Neural progenitor cell (in vitro differentiated cells): ENCODE results near the gene DSCAML1. TPM values are rescaled to one million over a fixed set of nuclear protein-coding genes. Genes with fewer than 3 reads are reported as not detected.

Experiments used
- DNase-seq: peaks from one replicate; pipeline ENCODE4 v3.0.0-alpha.2; 2016; ENCODE audit warnings: low spot score
- H2AFZ ChIP-seq: fragments of 200-600 bp; sonication (generic); replicated peaks from 2 replicates; pipeline ENCODE4 v1.6.1; 2016; ENCODE audit warnings: antibody characterized with exemption
- H3F3A ChIP-seq: fragments of 200-600 bp; sonication (generic); 2 replicates; pipeline ENCODE4 v1.6.1; 2016; ENCODE audit warnings: antibody characterized with exemption, low read depth
- H3K27ac ChIP-seq: fragments of 200-600 bp; sonication (generic); 2 replicates; pipeline ENCODE4 v1.5.1; 2016; ENCODE audit warnings: mild to moderate bottlenecking
- H3K27me3 ChIP-seq: fragments of 200-600 bp; sonication (generic); 2 replicates; pipeline ENCODE4 v1.6.1; 2016; ENCODE audit warnings: mild to moderate bottlenecking, moderate library complexity
- H3K36me3 ChIP-seq: fragments of 200-600 bp; sonication (generic); 2 replicates; pipeline ENCODE4 v1.5.1; 2016
- H3K4me1 ChIP-seq: fragments of 200-600 bp; sonication (generic); 2 replicates; pipeline ENCODE4 v1.6.1; 2016; ENCODE audit warnings: mixed run types
- H3K4me2 ChIP-seq: fragments of 200-600 bp; sonication (generic); 2 replicates; pipeline ENCODE4 v1.6.1; 2016
- H3K4me3 ChIP-seq: fragments of 200-600 bp; sonication (generic); 2 replicates; pipeline ENCODE4 v1.5.1; 2016
- H3K79me2 ChIP-seq: fragments of 200-600 bp; sonication (generic); 2 replicates; pipeline ENCODE4 v1.6.1; 2016; ENCODE audit warnings: low read depth
- H3K9ac ChIP-seq: fragments of 200-600 bp; sonication (generic); 2 replicates; pipeline ENCODE4 v1.6.1; 2016
- H3K9me3 ChIP-seq: fragments of 200-600 bp; sonication (generic); 2 replicates; pipeline ENCODE4 v1.5.1; 2016; ENCODE audit warnings: low read depth
- H4K20me1 ChIP-seq: fragments of 200-600 bp; sonication (generic); 2 replicates; pipeline ENCODE4 v1.6.1; 2016; ENCODE audit warnings: low read depth
- H3K27ac Mint-ChIP-seq: 3 replicates; pipeline ENCODE4 v1.8.0; 2021; ENCODE audit warnings: mixed read lengths
- H3K27me3 Mint-ChIP-seq: 2 replicates; pipeline ENCODE4 v1.8.0; 2022; ENCODE audit warnings: low read depth, mild to moderate bottlenecking, inconsistent platforms, moderate library complexity, mixed read lengths; ENCODE audit not compliant: insufficient read depth
- H3K36me3 Mint-ChIP-seq: 3 replicates; pipeline ENCODE4 v1.8.0; 2021; ENCODE audit warnings: mixed read lengths
- H3K4me1 Mint-ChIP-seq: 3 replicates; pipeline ENCODE4 v1.8.0; 2021; ENCODE audit warnings: mixed read lengths
- H3K4me3 Mint-ChIP-seq: 3 replicates; pipeline ENCODE4 v1.8.0; 2021; ENCODE audit warnings: mild to moderate bottlenecking, moderate library complexity, mixed read lengths
- H3K9me3 Mint-ChIP-seq: 3 replicates; pipeline ENCODE4 v1.8.0; 2020; ENCODE audit warnings: mixed read lengths
- CTCF ChIP-seq: fragments of 200-600 bp; sonication (generic); IDR thresholded peaks from 2 replicates; pipeline ENCODE4 v1.5.1; 2017; ENCODE audit warnings: antibody characterized with exemption, mild to moderate bottlenecking
- EZH2 ChIP-seq: fragments of 200-600 bp; sonication (generic); IDR thresholded peaks from 2 replicates; pipeline ENCODE4 v1.6.1; 2017; ENCODE audit warnings: antibody characterized with exemption, mild to moderate bottlenecking, moderate library complexity
- EZH2phosphoT487 ChIP-seq: fragments of 200-600 bp; sonication (generic); IDR thresholded peaks from 2 replicates; pipeline ENCODE4 v1.6.1; 2017; ENCODE audit warnings: antibody characterized with exemption
- total RNA-seq: library from RNA; depleted of rRNA; stranded (reverse); fragments of >200 nt; gene quantifications from 2 replicates; pipeline ENCODE4 v1.2.3, GENCODE V29; 2015; ENCODE audit warnings: low replicate concordance

Gene DSCAML1
- total RNA-seq, 1 donor from 2014 or later: 0.06 TPM

DNA sequence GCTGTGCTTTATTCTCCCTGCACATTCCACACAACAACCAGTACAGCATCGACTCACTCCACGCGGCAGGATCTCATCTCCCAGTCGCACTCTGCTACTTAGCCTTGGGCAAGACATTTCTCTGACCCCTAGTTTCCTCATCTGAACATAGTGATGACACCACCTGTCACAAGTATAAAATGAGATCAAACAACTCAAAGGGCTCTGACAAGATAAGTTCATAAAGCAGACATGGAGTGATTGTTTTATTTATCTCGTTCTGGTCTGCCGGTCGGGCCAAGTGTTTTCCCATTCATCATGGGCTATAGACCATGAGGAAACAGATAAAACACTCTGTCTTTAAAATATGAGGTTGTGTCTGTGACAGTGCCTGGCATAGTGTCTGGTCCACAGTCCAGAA lies 35.0 kb downstream of the DSCAML1 start:
- peaks cover 10% of the 10 kb centered on the region for H3K27me3 Mint-ChIP-seq
- no peaks in the 10 kb centered on the region for H4K20me1 ChIP-seq
- H3K79me2 ChIP-seq: no peaks in the 10 kb centered on the region
- H3K27me3 ChIP-seq: no peaks in the 10 kb centered on the region
- H2AFZ ChIP-seq: no peak overlapping the region
- H3K4me3 Mint-ChIP-seq: no peak overlapping the region
- no peaks in the 10 kb centered on the region for H3K9me3 Mint-ChIP-seq
- H3K4me3 ChIP-seq: no peak overlapping the region
- peaks cover 7% of the 10 kb centered on the region for H3K4me1 ChIP-seq
- no peak for TF ChIP-seq CTCF
- TF ChIP-seq EZH2: no peak
- TF ChIP-seq EZH2phosphoT487: no peak
- H3K36me3 Mint-ChIP-seq: no peaks in the 10 kb centered on the region
- no peak overlapping the region for H3K9ac ChIP-seq
- H3K27ac ChIP-seq: no peak overlapping the region
- no peaks in the 10 kb centered on the region for H3K36me3 ChIP-seq
- no peak overlapping the region for H3K4me2 ChIP-seq
- H3K27ac Mint-ChIP-seq: no peak overlapping the region
- H3K9me3 ChIP-seq: no peaks in the 10 kb centered on the region
- DNase-seq: no peak
- H3F3A ChIP-seq: no peaks in the 10 kb centered on the region
- H3K4me1 Mint-ChIP-seq: peaks cover 22% of the 10 kb centered on the region

GRCh38 chr11:117759305-117759704 lies 37.7 kb downstream of the DSCAML1 start:
- no peaks in the 10 kb centered on the region for H3F3A ChIP-seq
- peaks cover 10% of the 10 kb centered on the region for H3K27me3 Mint-ChIP-seq
- no peak for DNase-seq
- H3K27ac ChIP-seq: no peak overlapping the region
- peaks cover 21% of the 10 kb centered on the region for H3K4me1 Mint-ChIP-seq
- TF ChIP-seq EZH2: no peak
- no peak for TF ChIP-seq EZH2phosphoT487
- TF ChIP-seq CTCF: no peak
- H3K4me3 Mint-ChIP-seq: no peak overlapping the region
- no peaks in the 10 kb centered on the region for H3K36me3 Mint-ChIP-seq
- H2AFZ ChIP-seq: no peak overlapping the region
- no peaks in the 10 kb centered on the region for H3K27me3 ChIP-seq
- H3K9me3 ChIP-seq: no peaks in the 10 kb centered on the region
- peak overlapping the region; percentile 74 for H3K27ac Mint-ChIP-seq
- H3K9ac ChIP-seq: no peak overlapping the region
- no peak overlapping the region for H3K4me3 ChIP-seq
- H3K36me3 ChIP-seq: no peaks in the 10 kb centered on the region
- peak overlapping the region; percentile 22 for H3K4me2 ChIP-seq
- H4K20me1 ChIP-seq: no peaks in the 10 kb centered on the region
- no peaks in the 10 kb centered on the region for H3K79me2 ChIP-seq
- H3K4me1 ChIP-seq: peaks cover 7% of the 10 kb centered on the region
- H3K9me3 Mint-ChIP-seq: no peaks in the 10 kb centered on the region

DNA sequence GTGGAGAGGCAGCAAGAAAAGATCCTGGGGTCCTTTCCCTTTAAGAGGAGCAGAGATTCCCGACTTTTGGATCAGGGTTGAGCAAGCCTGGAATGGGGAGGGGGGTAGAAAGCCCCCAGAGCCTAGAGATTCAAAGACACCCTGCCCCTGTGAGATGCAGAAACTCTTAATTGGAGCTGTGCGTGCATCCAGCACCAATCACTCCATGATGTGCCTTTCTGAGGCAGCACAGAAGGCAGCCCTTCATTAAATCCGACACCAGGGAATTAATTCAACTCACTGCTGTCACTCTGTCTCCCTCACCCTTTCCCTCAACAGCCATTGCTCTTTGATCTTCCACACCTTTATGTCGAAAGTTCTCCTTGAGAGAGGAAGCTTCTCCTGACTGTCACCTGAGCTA lies 43.0 kb downstream of the DSCAML1 start:
- Histone ChIP-seq H3K36me3 (no peaks in the 10 kb centered on the region), H3K79me2 (no peaks in the 10 kb centered on the region), H2AFZ (no peak overlapping the region), H3K27ac (no peak overlapping the region), H3K4me3 (no peak overlapping the region), H3K27me3 (no peaks in the 10 kb centered on the region), H3F3A (peaks cover 5% of the 10 kb centered on the region), H3K4me2 (no peak overlapping the region), H4K20me1 (peaks cover 4% of the 10 kb centered on the region), H3K9ac (no peak overlapping the region), H3K4me1 (peaks cover 15% of the 10 kb centered on the region), H3K9me3 (no peaks in the 10 kb centered on the region)
- no peaks in the 10 kb centered on the region for H3K36me3 Mint-ChIP-seq
- H3K27me3 Mint-ChIP-seq: peaks cover 10% of the 10 kb centered on the region
- H3K27ac Mint-ChIP-seq: no peak overlapping the region
- DNase-seq: no peak
- H3K4me1 Mint-ChIP-seq: peaks cover 40% of the 10 kb centered on the region
- H3K4me3 Mint-ChIP-seq: no peak overlapping the region
- TF ChIP-seq EZH2phosphoT487 (no peak), EZH2 (no peak), CTCF (no peak)
- no peaks in the 10 kb centered on the region for H3K9me3 Mint-ChIP-seq
